HG03064 (cell line): ENCODE data around the gene MTCH1.

Source experiments
- ATAC-seq: cut with Tn5 transposase; IDR thresholded peaks from one replicate; pipeline ENCODE4 v1.9.1; 2021; ENCODE audit warnings: low read depth; ENCODE audit not compliant: unreplicated experiment

The MTCH1 gene

DNA sequence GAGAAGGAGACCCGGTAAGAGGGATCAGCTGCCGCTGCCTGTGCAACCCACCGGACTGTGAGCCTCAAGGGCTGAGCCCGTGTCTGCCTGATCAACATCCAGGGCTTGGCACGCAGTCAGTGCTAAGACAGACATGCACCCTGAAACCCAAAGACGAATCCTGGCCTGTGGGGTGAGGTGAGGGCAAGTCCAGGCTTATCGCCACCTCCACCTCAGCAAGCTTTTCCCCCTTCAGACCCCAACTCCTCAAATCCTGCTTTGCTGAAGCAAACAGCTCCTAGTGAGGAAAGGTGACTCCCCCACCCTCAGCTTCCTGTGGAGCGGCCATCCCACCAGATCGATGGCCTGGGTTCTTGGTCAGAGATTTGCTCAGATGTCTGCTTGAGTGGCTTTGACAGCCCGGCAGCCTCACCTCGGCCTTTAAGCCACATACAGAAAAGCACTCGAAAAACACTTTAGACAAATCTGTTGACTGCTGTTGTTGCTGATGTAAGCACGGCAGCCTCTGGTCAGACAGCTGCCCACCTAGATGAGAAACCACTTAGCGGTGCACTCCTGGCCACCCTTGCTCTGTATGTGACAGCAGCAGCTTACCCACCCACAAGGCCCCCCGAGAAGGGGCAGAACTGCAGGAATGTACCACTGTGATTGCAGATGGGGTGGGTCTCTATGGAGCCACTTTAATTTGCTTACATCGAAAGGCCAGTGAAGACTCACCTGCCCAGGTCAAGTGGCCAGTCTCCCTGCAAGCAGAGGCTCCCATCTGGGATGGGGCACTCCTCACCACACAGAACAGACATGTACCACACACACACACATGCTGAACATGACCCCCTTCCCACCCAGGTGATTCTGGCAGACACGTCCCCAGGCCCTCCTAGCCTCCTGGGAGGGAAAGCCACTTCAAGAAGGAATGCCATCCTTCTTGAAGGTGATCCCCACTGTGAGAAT, 14.8 kb downstream of the MTCH1 start:
- ATAC-seq: no peak

GRCh38 chr6:36969988-36970891, 15.8 kb downstream of the MTCH1 start:
- ATAC-seq: no peak

- ATAC-seq: no peak
Observed at GRCh38 chr6:36969240-36969691, 16.7 kb downstream of the MTCH1 start.

DNA sequence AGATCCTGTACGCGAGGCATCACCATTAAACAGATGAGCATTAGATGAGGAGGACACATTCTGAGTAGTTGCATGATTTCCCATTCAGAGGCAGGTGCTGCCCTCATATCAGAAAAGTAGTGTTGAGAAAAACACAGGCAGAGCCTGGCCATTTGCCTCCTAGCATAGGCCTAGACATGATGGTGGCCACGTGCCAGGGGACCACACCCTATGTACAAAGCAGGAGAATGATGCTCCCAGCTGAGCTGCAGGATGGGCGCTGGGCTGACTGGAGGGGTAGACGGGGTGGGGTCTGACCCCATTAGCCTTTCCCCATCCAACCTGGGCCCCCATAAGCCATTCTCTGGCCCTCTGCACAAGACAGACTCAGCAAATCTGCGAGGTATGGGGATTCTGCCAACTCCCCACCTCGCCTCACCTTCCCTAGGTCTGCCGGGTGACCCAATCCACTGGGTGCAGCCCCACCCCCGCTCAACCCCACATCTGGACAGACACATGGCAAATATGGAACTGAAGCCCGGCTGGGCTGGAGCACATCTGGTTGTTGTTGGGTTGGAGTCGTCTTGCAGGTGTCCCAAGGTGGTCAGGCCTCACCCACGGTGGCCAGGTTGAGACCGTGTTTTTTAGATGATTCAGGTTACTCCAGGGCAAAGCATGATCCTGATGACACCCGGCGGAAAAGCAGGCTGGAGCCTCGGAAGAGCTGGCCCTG, 17.6 kb downstream of the MTCH1 start:
- ATAC-seq: no peak

GRCh38 chr6:36967757-36968156, 18.2 kb downstream of the MTCH1 start:
- no peak for ATAC-seq

- ATAC-seq: no peak
Observed at GRCh38 chr6:36967301-36967700, 18.7 kb downstream of the MTCH1 start.

- no peak for ATAC-seq
Observed at GRCh38 chr6:36964908-36965307, 21.1 kb downstream of the MTCH1 start.

GRCh38 chr6:36964349-36964748, 21.6 kb downstream of the MTCH1 start:
- ATAC-seq: no peak

GRCh38 chr6:36963451-36964290, 22.3 kb downstream of the MTCH1 start:
- ATAC-seq: no peak

DNA sequence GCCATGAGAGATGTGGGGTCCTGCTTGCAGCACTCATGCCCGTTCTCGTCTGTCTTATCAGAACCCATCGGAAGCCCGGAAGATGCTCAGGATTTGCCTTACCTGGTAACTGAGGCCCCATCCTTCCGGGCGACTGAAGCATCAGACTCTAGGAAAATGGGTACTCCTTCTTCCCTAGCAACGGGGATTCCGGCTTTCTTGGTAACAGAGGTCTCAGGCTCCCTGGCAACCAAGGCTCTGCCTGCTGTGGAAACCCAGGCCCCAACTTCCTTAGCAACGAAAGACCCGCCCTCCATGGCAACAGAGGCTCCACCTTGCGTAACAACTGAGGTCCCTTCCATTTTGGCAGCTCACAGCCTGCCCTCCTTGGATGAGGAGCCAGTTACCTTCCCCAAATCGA, 23.1 kb downstream of the MTCH1 start:
- no peak for ATAC-seq

GRCh38 chr6:36961441-36962435, 24.3 kb downstream of the MTCH1 start:
- ATAC-seq: no peak

GRCh38 chr6:36959555-36960250, 26.3 kb downstream of the MTCH1 start:
- ATAC-seq: no peak

GRCh38 chr6:36958775-36959554, 27.0 kb downstream of the MTCH1 start:
- ATAC-seq: no peak

GRCh38 chr6:36957773-36958271, 28.2 kb downstream of the MTCH1 start:
- ATAC-seq: no peak

DNA sequence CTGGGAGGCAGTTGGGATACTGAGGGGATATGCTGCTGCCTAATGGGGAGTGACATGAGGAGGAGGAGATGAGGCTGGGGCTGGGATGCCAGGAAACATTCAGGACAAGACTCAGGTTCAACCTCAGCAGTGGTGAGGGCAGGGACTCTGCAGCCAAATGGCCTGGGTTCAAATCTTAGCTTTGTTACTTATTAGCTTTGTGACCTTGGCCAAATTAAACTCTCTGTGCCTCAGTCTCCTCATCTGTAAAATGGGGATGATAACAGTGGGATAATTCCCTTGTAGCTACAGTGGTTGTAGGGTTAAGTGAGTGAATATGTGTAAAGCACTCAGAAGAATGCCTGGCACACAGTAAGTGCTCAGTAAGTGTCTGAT, 29.6 kb downstream of the MTCH1 start:
- ATAC-seq: no peak

GRCh38 chr6:36955671-36956445, 30.1 kb downstream of the MTCH1 start:
- no peak for ATAC-seq
